PFSK-1 (cell line): ENCODE measurements around the gene PHLDA3.

Experiments
- FOXP2 ChIP-seq: optimal IDR thresholded peaks from 2 replicates; pipeline ENCODE3; 2011; ENCODE audit warnings: borderline replicate concordance, control low read depth, inconsistent platforms; ENCODE audit not compliant: insufficient read depth; ENCODE audit errors: extremely low read length, extremely low read depth
- POLR2AphosphoS5 ChIP-seq: IDR thresholded peaks from 2 replicates; pipeline ENCODE4 v1.6.1; 2012; ENCODE audit warnings: low read depth, mild to moderate bottlenecking, control low read depth, low read length, moderate library complexity
- REST ChIP-seq, 2 experiments: IDR thresholded peaks; 2 replicates each; pipeline versions ENCODE4 v1.6.1 to v1.8.0; 2011 to 2012; ENCODE audit warnings: low read depth in 2 of 2, low read length in 2 of 2, control low read depth in 1 of 2, inconsistent platforms in 1 of 2, mild to moderate bottlenecking in 1 of 2, moderate library complexity in 1 of 2; ENCODE audit not compliant: insufficient read depth in 1 of 2
- SIN3A ChIP-seq: IDR thresholded peaks from 2 replicates; pipeline ENCODE4 v1.6.1; 2012; ENCODE audit warnings: mild to moderate bottlenecking, low read length, moderate library complexity, borderline replicate concordance; ENCODE audit not compliant: insufficient read depth
- TAF1 ChIP-seq: IDR thresholded peaks from 2 replicates; pipeline ENCODE4 v1.6.1; 2012; ENCODE audit warnings: low read length, control low read depth, borderline replicate concordance; ENCODE audit not compliant: insufficient read depth

Gene PHLDA3

GRCh38 chr1:201504179-201504631, 35.2 kb upstream of the PHLDA3 start:
- TF ChIP-seq TAF1, result no peak
- TF ChIP-seq REST (IDR thresholded peaks at IDR 0.05; ENCODE audit: insufficient read depth in 1 of 2, low read depth in 2 of 2, low read length in 2 of 2), result no peak
- TF ChIP-seq POLR2AphosphoS5, result no peak
- TF ChIP-seq FOXP2, result no peak
- no peak for TF ChIP-seq SIN3A

GRCh38 chr1:201503397-201504176, 34.6 kb upstream of the PHLDA3 start:
- TF ChIP-seq REST (IDR thresholded peaks at IDR 0.05; ENCODE audit: insufficient read depth in 1 of 2, low read depth in 2 of 2, low read length in 2 of 2) (no peak), TAF1 (no peak), FOXP2 (peak; percentile 72), POLR2AphosphoS5 (no peak)

- TF ChIP-seq POLR2AphosphoS5, result no peak
- TF ChIP-seq FOXP2, result no peak
- no peak for TF ChIP-seq REST (IDR thresholded peaks at IDR 0.05; ENCODE audit: insufficient read depth in 1 of 2, low read depth in 2 of 2, low read length in 2 of 2)
- TF ChIP-seq TAF1, result no peak
- TF ChIP-seq SIN3A, result no peak
Measured at GRCh38 chr1:201502511-201502857, 33.5 kb upstream of the PHLDA3 start.

GRCh38 chr1:201501812-201502510, 33.0 kb upstream of the PHLDA3 start:
- TF ChIP-seq SIN3A (no peak), POLR2AphosphoS5 (no peak), TAF1 (no peak), FOXP2 (no peak), REST (IDR thresholded peaks at IDR 0.05; ENCODE audit: insufficient read depth in 1 of 2, low read depth in 2 of 2, low read length in 2 of 2) (no peak)

GRCh38 chr1:201501144-201501543, 32.2 kb upstream of the PHLDA3 start:
- no peak for TF ChIP-seq REST (IDR thresholded peaks at IDR 0.05; ENCODE audit: insufficient read depth in 1 of 2, low read depth in 2 of 2, low read length in 2 of 2)
- TF ChIP-seq POLR2AphosphoS5, result no peak
